ENCODE results near the gene TLE2. TPM values are rescaled to one million over a fixed set of nuclear protein-coding genes. Genes with fewer than 3 reads are reported as not detected.
A peak's percentile ranks its signal among the peaks of the same experiment; 100 is the strongest.

The TLE2 gene
- total RNA-seq, 1 experiment from 2014 or later = 1.9 TPM

GRCh38 chr19:2963122-2963521 is 66.0 kb downstream of the TLE2 start:
- DNase-seq (ENCODE audit: extremely low read depth, low read depth) = no peak

GRCh38 chr19:2962018-2962670 is 66.9 kb downstream of the TLE2 start:
- peak; percentile 54 for DNase-seq (ENCODE audit: extremely low read depth, low read depth)

GRCh38 chr19:2960120-2960519 is 69.0 kb downstream of the TLE2 start:
- no peak for DNase-seq (ENCODE audit: extremely low read depth, low read depth)

GRCh38 chr19:2957160-2957559 is 71.9 kb downstream of the TLE2 start:
- no peak for DNase-seq (ENCODE audit: extremely low read depth, low read depth)

GRCh38 chr19:2952953-2953481 is 76.1 kb downstream of the TLE2 start:
- DNase-seq (ENCODE audit: extremely low read depth, low read depth) = no peak

- DNase-seq (ENCODE audit: extremely low read depth, low read depth) = peak; percentile 98
Measured at GRCh38 chr19:2950286-2951124, 78.6 kb downstream of the TLE2 start.

GRCh38 chr19:2949939-2950285 is 79.2 kb downstream of the TLE2 start:
- DNase-seq (ENCODE audit: extremely low read depth, low read depth) = no peak

Other genes with a start within 250 kb of the TLE2 start
- 42.3 and 42.5 TPM in 2 replicates for gene SGTA, start 246.0 kb downstream of the TLE2 start, total RNA-seq (2014; rRNA removed; shearing (Covaris generic))
- 80.6 and 88.2 TPM in 2 replicates for gene THOP1, start 243.8 kb downstream of the TLE2 start, total RNA-seq (2014; rRNA removed; shearing (Covaris generic))
- gene ZNF554, start 209.4 kb downstream of the TLE2 start, total RNA-seq (2014; rRNA removed; shearing (Covaris generic)) = 0.63 and 0.69 TPM in 2 replicates
- gene ZNF555, start 187.8 kb downstream of the TLE2 start, total RNA-seq (2014; rRNA removed; shearing (Covaris generic)) = 2.1 and 3.1 TPM in 2 replicates
- 0.32 TPM in 1 of 2 replicates, not detected in the other for gene ZNF556, start 161.9 kb downstream of the TLE2 start, total RNA-seq (2014; rRNA removed; shearing (Covaris generic))
- 2.5 and 4.2 TPM in 2 replicates for gene ZNF57, start 128.4 kb downstream of the TLE2 start, total RNA-seq (2014; rRNA removed; shearing (Covaris generic))
- 4.6 TPM in 2 replicates for gene ZNF77, start 84.3 kb downstream of the TLE2 start, total RNA-seq (2014; rRNA removed; shearing (Covaris generic))
- 3.9 and 4.7 TPM in 2 replicates for gene TLE6, start 51.7 kb downstream of the TLE2 start, total RNA-seq (2014; rRNA removed; shearing (Covaris generic))
- gene TLE5, start 33.2 kb upstream of the TLE2 start, total RNA-seq (2014; rRNA removed; shearing (Covaris generic)) = 135 and 136 TPM in 2 replicates
- gene GNA11, start 65.1 kb upstream of the TLE2 start, total RNA-seq (2014; rRNA removed; shearing (Covaris generic)) = 26.9 and 28.7 TPM in 2 replicates
- gene GNA15, start 106.8 kb upstream of the TLE2 start, total RNA-seq (2014; rRNA removed; shearing (Covaris generic)) = 0.78 and 0.87 TPM in 2 replicates
- 0.07 and 0.75 TPM in 2 replicates for gene S1PR4, start 149.5 kb upstream of the TLE2 start, total RNA-seq (2014; rRNA removed; shearing (Covaris generic))
- 31.4 and 34.4 TPM in 2 replicates for gene NCLN, start 156.7 kb upstream of the TLE2 start, total RNA-seq (2014; rRNA removed; shearing (Covaris generic))
- not detected in 2 replicates for gene CELF5, start 195.4 kb upstream of the TLE2 start, total RNA-seq (2014; rRNA removed; shearing (Covaris generic))